Endothelial cell of umbilical vein (primary cell): Measurements from ENCODE around the gene TM4SF4. TPM values are rescaled to one million over a fixed set of nuclear protein-coding genes. Genes with fewer than 3 reads are reported as not detected.
A peak's percentile ranks its signal among the peaks of the same experiment; 100 is the strongest.

Experiments used
- BruUV-seq: library from RNA; stranded (reverse); fragments of 400-500 nt; replicated peaks from 2 replicates; lab custom pipeline; 2021; lab: Mats Ljungman, UMichigan
- CTCF ChIA-PET: fragments of 300-600, 350-600 bp; sonication (Branson Sonifier 250); formaldehyde crosslinking; loops from one replicate; lab custom pipeline; 2021; ENCODE audit warnings: antibody characterized with exemption, inconsistent platforms; lab: Charles Lee
- POLR2A ChIA-PET: fragments of 300-600, 350-600 bp; sonication (Branson Sonifier 250); formaldehyde crosslinking; loops from one replicate; lab custom pipeline; 2021; ENCODE audit warnings: antibody characterized with exemption, inconsistent platforms; lab: Charles Lee
- DNase-seq: peaks from one replicate; pipeline ENCODE4 v3.0.0-alpha.2; 2011; ENCODE audit warnings: low read depth, low spot score
- FAIRE-seq: peaks from 2 replicates; lab custom pipeline; 2011; peaks lifted over from hg19 to GRCh38; lab: Jason Lieb, UNC
- H2AFZ ChIP-seq: 2 replicates; pipeline ENCODE4 v1.6.0; 2012; ENCODE audit warnings: low read depth, low read length, control low read depth, inconsistent platforms
- H3K27ac ChIP-seq: 2 replicates; pipeline ENCODE4 v1.5.1; 2011; ENCODE audit warnings: low read depth, mild to moderate bottlenecking, control low read depth, low read length, moderate library complexity; ENCODE audit not compliant: insufficient read depth
- H3K27me3 ChIP-seq, 2 experiments: 2 replicates each; pipeline versions ENCODE4 v1.6.0 to v1.6.1; 2011; ENCODE audit warnings: low read length in 2 of 2, mixed read lengths in 1 of 2; ENCODE audit not compliant: control insufficient read depth in 2 of 2, insufficient read depth in 2 of 2
- H3K36me3 ChIP-seq, 2 experiments: 2 replicates in 1 of 2; 3 replicates in 1 of 2; pipeline ENCODE4 v1.5.1; 2011; ENCODE audit warnings: low read length in 2 of 2, mild to moderate bottlenecking in 1 of 2, moderate library complexity in 1 of 2; ENCODE audit not compliant: control insufficient read depth in 2 of 2, insufficient read depth in 2 of 2; ENCODE audit errors: extremely low read depth in 1 of 2
- H3K4me1 ChIP-seq: 3 replicates; pipeline ENCODE4 v1.5.1; 2011; ENCODE audit warnings: mild to moderate bottlenecking, low read length; ENCODE audit not compliant: control insufficient read depth, insufficient read depth; ENCODE audit errors: extremely low read depth
- H3K4me2 ChIP-seq: 2 replicates; pipeline ENCODE4 v1.6.1; 2011; ENCODE audit warnings: low read length, control low read depth, mixed read lengths; ENCODE audit not compliant: insufficient read depth
- H3K4me3 ChIP-seq, 3 experiments: fragments of 200-600 bp in 1 of 3; sonication (generic), shearing (Covaris generic) in 1 of 3; replicated peaks in 1 of 3; 2 replicates each; pipeline ENCODE4 v1.5.1; 2011 to 2016; ENCODE audit warnings: control low read depth in 3 of 3, low read length in 3 of 3, mild to moderate bottlenecking in 2 of 3, inconsistent platforms in 1 of 3, low read depth in 1 of 3, moderate library complexity in 1 of 3; ENCODE audit not compliant: insufficient read depth in 1 of 3
- H3K79me2 ChIP-seq: 2 replicates; pipeline ENCODE4 v1.6.0; 2012; ENCODE audit warnings: low read length, inconsistent platforms; ENCODE audit not compliant: control insufficient read depth, insufficient read depth
- H3K9ac ChIP-seq: replicated peaks from 2 replicates; pipeline ENCODE3; 2011; ENCODE audit warnings: low read length, control low read depth; ENCODE audit not compliant: insufficient read depth; ENCODE audit errors: extremely low read depth
- H3K9me1 ChIP-seq: replicated peaks from 3 replicates; pipeline ENCODE4 v1.6.0; 2011; ENCODE audit warnings: mild to moderate bottlenecking, low read length; ENCODE audit not compliant: control insufficient read depth, insufficient read depth; ENCODE audit errors: extremely low read depth
- H3K9me3 ChIP-seq: replicated peaks from 2 replicates; pipeline ENCODE4 v1.5.1; 2012; ENCODE audit warnings: low read length, inconsistent platforms; ENCODE audit not compliant: control insufficient read depth, insufficient read depth
- H4K20me1 ChIP-seq: replicated peaks from 2 replicates; pipeline ENCODE3; 2011; ENCODE audit warnings: mild to moderate bottlenecking, low read length; ENCODE audit not compliant: control insufficient read depth, insufficient read depth; ENCODE audit errors: extremely low read depth
- EZH2 ChIP-seq: IDR thresholded peaks from 2 replicates; pipeline ENCODE4 v1.6.1; 2012; ENCODE audit warnings: borderline replicate concordance, low read depth, mild to moderate bottlenecking, moderate library complexity, low read length, inconsistent platforms; ENCODE audit not compliant: severe bottlenecking
- FOS ChIP-seq: IDR thresholded peaks from 2 replicates; pipeline ENCODE4 v1.6.1; 2011; ENCODE audit warnings: mild to moderate bottlenecking, low read length, moderate library complexity, borderline replicate concordance; ENCODE audit not compliant: insufficient read depth
- GATA2 ChIP-seq: IDR thresholded peaks from 2 replicates; pipeline ENCODE4 v1.7.0; 2011; ENCODE audit warnings: low read depth, mild to moderate bottlenecking, moderate library complexity, mixed read lengths, low read length; ENCODE audit not compliant: insufficient read length, insufficient read depth
- JUN ChIP-seq: IDR thresholded peaks from 2 replicates; pipeline ENCODE4 v1.6.1; 2011; ENCODE audit warnings: borderline replicate concordance, low read depth; ENCODE audit not compliant: insufficient read length, insufficient read depth
- MYC ChIP-seq: IDR thresholded peaks from one replicate; pipeline ENCODE4 v1.6.1; 2011; ENCODE audit warnings: mild to moderate bottlenecking, low read depth, low read length
- POLR2A ChIP-seq: IDR thresholded peaks from 2 replicates; pipeline ENCODE4 v1.6.1; 2012; ENCODE audit warnings: low read depth, mild to moderate bottlenecking, control low read depth, low read length
- POLR2AphosphoS5 ChIP-seq: IDR thresholded peaks from 2 replicates; pipeline ENCODE4 v1.6.1; 2012; ENCODE audit warnings: low read depth, mild to moderate bottlenecking, control low read depth, low read length, moderate library complexity; ENCODE audit not compliant: insufficient read depth
- dilution Hi-C: fragments of 300-500 bp; cut with MboI; formaldehyde crosslinking; loops from one replicate; pipeline ENCODE4 v1.15.0; 2019; ENCODE audit warnings: low sequenced_read_pairs; ENCODE audit not compliant: extremely low pct_ligation_motif_present
- intact Hi-C: fragments of 100-400 bp; cut with micrococcal nuclease; formaldehyde crosslinking; loops from one replicate; pipeline ENCODE4 v1.10.0; 2022
- polyA plus RNA-seq, 4 experiments: library from polyadenylated mRNA; depleted of rRNA in 3 of 4; stranded (reverse) in 3 of 4; unstranded in 1 of 4; fragments of >200 nt; gene quantifications; 2 replicates each; pipeline versions ENCODE4 v1.2.1 to v1.2.3, GENCODE V29; 2011 to 2012; ENCODE audit warnings: missing spikeins in 1 of 4
- total RNA-seq: library from RNA; stranded (reverse); gene quantifications from 2 replicates; pipeline ENCODE4 v1.2.3, GENCODE V29; 2021
- TF ChIP-seq, protein P1 (sequence below): IDR thresholded peaks from 2 replicates; pipeline ENCODE4 v1.6.1; 2011; ENCODE audit not compliant: insufficient read depth, insufficient read length
- TF ChIP-seq, protein P2 (sequence below), 2 donors: IDR thresholded peaks; 1 replicate in 1 of 2; 2 replicates in 1 of 2; pipeline ENCODE4 v1.5.1; 2011; ENCODE audit warnings: low read length in 2 of 2, mild to moderate bottlenecking in 2 of 2, moderate library complexity in 2 of 2, control low read depth in 1 of 2, inconsistent platforms in 1 of 2, low read depth in 1 of 2; ENCODE audit not compliant: insufficient read depth in 1 of 2; ENCODE audit errors: extremely low read depth in 1 of 2

Gene TM4SF4
- total and polyA plus RNA-seq, 2 donors (not counting 3 experiments of a cell fraction or from before 2014, with no cell fraction given): not detected

GRCh38 chr3:149476225-149476624 lies 1.7 kb downstream of the TM4SF4 start:
- no peaks in the 10 kb centered on the region for H3K79me2 ChIP-seq
- no peaks in the 10 kb centered on the region for H4K20me1 ChIP-seq
- DNase-seq (no peak), FAIRE-seq (no peak)
- TF ChIP-seq JUN: no peak
- TF ChIP-seq MYC: no peak
- TF ChIP-seq, protein P1, sequence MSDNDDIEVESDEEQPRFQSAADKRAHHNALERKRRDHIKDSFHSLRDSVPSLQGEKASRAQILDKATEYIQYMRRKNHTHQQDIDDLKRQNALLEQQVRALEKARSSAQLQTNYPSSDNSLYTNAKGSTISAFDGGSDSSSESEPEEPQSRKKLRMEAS: no peak
- TF ChIP-seq POLR2AphosphoS5: no peak
- no peak for TF ChIP-seq POLR2A
- TF ChIP-seq EZH2: no peak
- no peaks in the 10 kb centered on the region for H3K36me3 ChIP-seq
- no TSS peak for BruUV-seq
- intact Hi-C loops (no loop called here), dilution Hi-C loops (no loop called here)
- H3K9me3 ChIP-seq: no peaks in the 10 kb centered on the region
- no peak overlapping the region for H3K4me2 ChIP-seq
- H3K4me1 ChIP-seq: peaks cover 20% of the 10 kb centered on the region
- no peaks in the 10 kb centered on the region for H3K9me1 ChIP-seq
- no peak overlapping the region for H3K9ac ChIP-seq
- no peak overlapping the region for H2AFZ ChIP-seq
- H3K27me3 ChIP-seq: no peaks in the 10 kb centered on the region
- CTCF ChIA-PET: interaction anchor here (1.1 to 1.2 kb wide), 3 partner anchors 9 to 74 kb away, joined by 3 to 4 read pairs (median 3); no protein-coding TSS in a partner anchor
- no peak overlapping the region for H3K27ac ChIP-seq
- POLR2A ChIA-PET: no interaction called here
- H3K4me3 ChIP-seq: no peak overlapping the region

GRCh38 chr3:149479621-149480325 lies 5.3 kb downstream of the TM4SF4 start:
- H3K27me3 ChIP-seq: no peaks in the 10 kb centered on the region
- peaks cover 12% of the 10 kb centered on the region for H3K4me1 ChIP-seq
- dilution Hi-C loops (no loop called here), intact Hi-C loops (loop anchor here (1.0 kb wide), 9 partner anchors 86 to 524 kb away; partner anchors contain the start of genes TM4SF1 and TM4SF18)
- CTCF ChIA-PET: interaction anchor here (0.6 to 6.6 kb wide), 31 partner anchors 10 to 525 kb away, joined by 3 to 125 read pairs (median 6); partner anchors contain the start of genes TM4SF1 and TM4SF18
- DNase-seq (peak; percentile 90), FAIRE-seq (peak; percentile 59)
- H3K79me2 ChIP-seq: no peaks in the 10 kb centered on the region
- no peaks in the 10 kb centered on the region for H3K9me3 ChIP-seq
- BruUV-seq: TSS peak; percentile 24
- H4K20me1 ChIP-seq: no peaks in the 10 kb centered on the region
- H3K9me1 ChIP-seq: no peaks in the 10 kb centered on the region
- peak; percentile 76 for TF ChIP-seq GATA2
- no peak for TF ChIP-seq JUN
- TF ChIP-seq, protein P1: no peak
- no peak for TF ChIP-seq FOS
- TF ChIP-seq, protein P2, sequence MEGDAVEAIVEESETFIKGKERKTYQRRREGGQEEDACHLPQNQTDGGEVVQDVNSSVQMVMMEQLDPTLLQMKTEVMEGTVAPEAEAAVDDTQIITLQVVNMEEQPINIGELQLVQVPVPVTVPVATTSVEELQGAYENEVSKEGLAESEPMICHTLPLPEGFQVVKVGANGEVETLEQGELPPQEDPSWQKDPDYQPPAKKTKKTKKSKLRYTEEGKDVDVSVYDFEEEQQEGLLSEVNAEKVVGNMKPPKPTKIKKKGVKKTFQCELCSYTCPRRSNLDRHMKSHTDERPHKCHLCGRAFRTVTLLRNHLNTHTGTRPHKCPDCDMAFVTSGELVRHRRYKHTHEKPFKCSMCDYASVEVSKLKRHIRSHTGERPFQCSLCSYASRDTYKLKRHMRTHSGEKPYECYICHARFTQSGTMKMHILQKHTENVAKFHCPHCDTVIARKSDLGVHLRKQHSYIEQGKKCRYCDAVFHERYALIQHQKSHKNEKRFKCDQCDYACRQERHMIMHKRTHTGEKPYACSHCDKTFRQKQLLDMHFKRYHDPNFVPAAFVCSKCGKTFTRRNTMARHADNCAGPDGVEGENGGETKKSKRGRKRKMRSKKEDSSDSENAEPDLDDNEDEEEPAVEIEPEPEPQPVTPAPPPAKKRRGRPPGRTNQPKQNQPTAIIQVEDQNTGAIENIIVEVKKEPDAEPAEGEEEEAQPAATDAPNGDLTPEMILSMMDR (IDR thresholded peaks at IDR 0.05; ENCODE audit: extremely low read depth in 1 of 2, insufficient read depth in 1 of 2, low read depth in 1 of 2, low read length in 2 of 2): no peak
- TF ChIP-seq MYC: no peak
- H3K9ac ChIP-seq: peak overlapping the region; percentile 22
- H3K36me3 ChIP-seq: no peaks in the 10 kb centered on the region
- H3K4me2 ChIP-seq: peak overlapping the region; percentile 42
- POLR2A ChIA-PET: interaction anchor here (0.7 to 3.4 kb wide), 4 partner anchors 105 to 328 kb away, joined by 3 to 41 read pairs (median 10); partner anchors contain the start of gene TM4SF1
- peak overlapping the region; percentile 64 for H3K27ac ChIP-seq
- no peak overlapping the region for H3K4me3 ChIP-seq
- H2AFZ ChIP-seq: peak overlapping the region; percentile 92
